ENCODE results near the gene ZC3H11A. TPM values are rescaled to one million over a fixed set of nuclear protein-coding genes. Genes with fewer than 3 reads are reported as not detected.

Gene ZC3H11A
- total RNA-seq, 1 experiment from 2014 or later: 82.6 TPM

- Histone ChIP-seq H3K27me3 (ENCODE audit: insufficient read depth, low read length) (no peaks in the 10 kb centered on the region), H3K9ac (ENCODE audit: low read length) (peak overlapping the region; percentile 89), H3K9me2 (ENCODE audit: insufficient read depth) (no peaks in the 10 kb centered on the region), H3K9me3 (ENCODE audit: control insufficient read depth in 1 of 2, insufficient read depth in 1 of 2, low read depth in 1 of 2, low read length in 2 of 2) (no peaks in the 10 kb centered on the region), H4K20me1 (ENCODE audit: insufficient read depth) (peaks cover 14% of the 10 kb centered on the region; the same call in 1 of the 2 replicates), H2AFZ (ENCODE audit: low read depth, low read length, poor library complexity, severe bottlenecking) (peak overlapping the region; percentile 91), H3K4me3 (replicated peaks in 1 of 2; ENCODE audit: low read depth in 1 of 2, low read length in 2 of 2) (peak overlapping the region; percentile 82 to 95), H3K79me2 (ENCODE audit: insufficient read depth, low read length) (peaks cover 40% of the 10 kb centered on the region), H3K27ac (ENCODE audit: low read depth, low read length) (peak overlapping the region; percentile 84), H3K36me3 (ENCODE audit: control insufficient read depth in 1 of 2, insufficient read depth in 2 of 2, low read length in 2 of 2) (peaks cover 6 to 27% of the 10 kb centered on the region in 2 experiments; a peak in 3 of 4 replicates), H3K4me2 (ENCODE audit: low read length) (peak overlapping the region; percentile 75), H3K4me1 (ENCODE audit: control insufficient read depth in 1 of 2, insufficient read depth in 2 of 2, low read length in 2 of 2) (peaks cover 12 to 27% of the 10 kb centered on the region in 2 experiments)
- RAD21 ChIA-PET (ENCODE audit: low non-redundant PET in 1 of 2, low total read pairs in 2 of 2, uncharacterized antibody in 2 of 2, unreplicated experiment in 2 of 2): no interaction called here
- POLR2A ChIA-PET: no interaction called here
- intact Hi-C loops (cut with micrococcal nuclease): no loop called here
- BruUV-seq (replicated peaks): TSS peak; percentile 92
- CTCF ChIA-PET: no interaction called here
- no peak for TF ChIP-seq ATF3 (IDR thresholded peaks at IDR 0.05)
- TF ChIP-seq ZNF274 (IDR thresholded peaks at IDR 0.05; ENCODE audit: low read depth, low read length): no peak
- no peak for TF ChIP-seq EZH2phosphoT487 (IDR thresholded peaks at IDR 0.05; ENCODE audit: borderline replicate concordance)
- TF ChIP-seq CEBPB (IDR thresholded peaks at IDR 0.05; ENCODE audit: low read depth): no peak
- no peak for TF ChIP-seq EZH2 (IDR thresholded peaks at IDR 0.05)
- no peak for TF ChIP-seq REST (IDR thresholded peaks at IDR 0.05; ENCODE audit: low read depth)
- no peak for DNase-seq (ENCODE audit: low read depth, low spot score)
- no peak for ATAC-seq
These were observed 521 bp upstream of the ZC3H11A start for GRCh38 chr1:203794764-203795440.
